ENCODE results near the gene ERGIC3.

Gene ERGIC3

GRCh38 chr20:35563834-35564233, 22.0 kb downstream of the ERGIC3 start:
- no peak for DNase-seq

DNA sequence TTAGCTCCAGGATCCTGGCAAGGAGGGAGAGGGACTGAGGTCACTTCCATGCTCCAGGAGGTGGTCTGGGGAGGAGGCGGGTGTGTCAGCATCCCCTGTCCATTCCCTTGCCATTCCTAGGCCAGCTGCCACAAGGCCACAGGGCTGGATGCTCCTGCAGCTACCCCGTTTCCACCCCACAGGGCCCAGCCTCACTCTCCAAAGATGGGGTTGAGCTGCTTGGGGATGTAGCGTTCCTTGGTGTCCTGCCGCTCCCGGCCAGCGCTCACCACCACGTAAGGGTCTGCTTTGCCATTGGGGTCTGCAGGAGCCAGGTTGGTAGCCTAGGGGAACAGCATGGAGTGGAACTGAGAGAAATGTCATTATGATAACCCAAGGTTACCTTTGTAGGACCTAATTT, 23.0 kb downstream of the ERGIC3 start:
- no peak for DNase-seq

GRCh38 chr20:35568645-35569044, 26.8 kb downstream of the ERGIC3 start:
- no peak for DNase-seq

DNA sequence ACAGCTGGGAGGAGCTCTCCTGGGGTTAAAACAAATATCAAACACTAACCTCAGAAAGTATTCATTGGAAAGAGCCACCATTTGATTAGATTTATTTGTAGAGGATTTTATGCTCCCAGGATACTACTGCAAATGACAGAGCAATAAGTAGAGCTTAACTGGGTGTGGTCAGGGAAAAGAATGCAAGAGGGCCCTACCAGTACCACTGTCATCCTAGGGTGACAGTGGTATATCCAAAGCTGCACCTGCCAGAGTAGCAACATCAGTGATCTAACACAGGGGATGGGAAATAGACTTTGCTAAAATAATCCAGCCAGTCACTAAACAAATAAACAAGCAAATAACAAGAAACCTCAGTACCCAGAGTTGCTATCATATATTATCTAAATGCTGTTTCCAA, 29.7 kb downstream of the ERGIC3 start:
- no peak for DNase-seq

DNA sequence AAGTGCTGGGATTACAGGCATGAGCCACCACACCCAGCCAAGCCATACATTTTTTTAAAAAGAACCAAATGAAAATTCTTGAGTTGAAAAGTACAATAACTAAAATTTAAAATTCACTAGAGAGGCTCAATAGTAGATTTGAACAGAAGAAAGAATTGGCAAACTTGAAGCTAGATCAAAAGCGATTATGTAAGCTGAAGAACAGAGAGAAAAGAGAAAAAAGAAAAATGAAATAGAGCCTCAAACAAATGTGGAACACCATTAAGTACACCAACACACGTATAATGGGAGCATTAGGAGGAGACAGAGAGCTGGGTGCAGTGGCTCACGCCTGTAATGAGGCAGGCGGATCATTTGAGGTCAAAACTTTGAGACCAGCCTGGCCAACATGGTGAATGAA, 31.0 kb downstream of the ERGIC3 start:
- no peak for DNase-seq

- DNase-seq = no peak
Observed at GRCh38 chr20:35575958-35576357, 34.1 kb downstream of the ERGIC3 start.

GRCh38 chr20:35576816-35577215, 34.9 kb downstream of the ERGIC3 start:
- DNase-seq = no peak

- no peak for DNase-seq
Observed at GRCh38 chr20:35578469-35578868, 36.6 kb downstream of the ERGIC3 start.

DNA sequence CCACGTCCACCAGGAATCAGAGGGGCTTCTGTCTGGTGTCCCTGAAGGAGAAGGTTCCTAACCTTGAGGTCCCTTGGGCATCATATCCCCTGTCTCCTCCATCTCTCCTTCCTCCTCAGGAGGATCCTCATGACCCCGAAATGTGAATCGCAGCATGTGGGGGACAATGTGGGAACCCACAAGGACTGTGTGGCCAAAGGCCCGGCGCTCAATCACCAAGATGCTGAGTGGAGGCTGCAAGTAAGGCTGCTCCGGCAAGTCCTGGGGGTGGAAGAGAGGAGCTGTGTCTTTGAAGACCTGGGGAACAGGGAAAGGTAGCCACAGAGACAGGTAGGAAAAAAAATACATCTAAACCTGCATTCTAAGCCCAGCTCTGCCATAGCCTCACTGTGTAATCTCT, 37.3 kb downstream of the ERGIC3 start:
- no peak for DNase-seq

- DNase-seq = no peak
Observed at GRCh38 chr20:35582131-35582530, 40.3 kb downstream of the ERGIC3 start.

- DNase-seq = no peak
Observed at GRCh38 chr20:35582741-35583404, 41.0 kb downstream of the ERGIC3 start.

DNA sequence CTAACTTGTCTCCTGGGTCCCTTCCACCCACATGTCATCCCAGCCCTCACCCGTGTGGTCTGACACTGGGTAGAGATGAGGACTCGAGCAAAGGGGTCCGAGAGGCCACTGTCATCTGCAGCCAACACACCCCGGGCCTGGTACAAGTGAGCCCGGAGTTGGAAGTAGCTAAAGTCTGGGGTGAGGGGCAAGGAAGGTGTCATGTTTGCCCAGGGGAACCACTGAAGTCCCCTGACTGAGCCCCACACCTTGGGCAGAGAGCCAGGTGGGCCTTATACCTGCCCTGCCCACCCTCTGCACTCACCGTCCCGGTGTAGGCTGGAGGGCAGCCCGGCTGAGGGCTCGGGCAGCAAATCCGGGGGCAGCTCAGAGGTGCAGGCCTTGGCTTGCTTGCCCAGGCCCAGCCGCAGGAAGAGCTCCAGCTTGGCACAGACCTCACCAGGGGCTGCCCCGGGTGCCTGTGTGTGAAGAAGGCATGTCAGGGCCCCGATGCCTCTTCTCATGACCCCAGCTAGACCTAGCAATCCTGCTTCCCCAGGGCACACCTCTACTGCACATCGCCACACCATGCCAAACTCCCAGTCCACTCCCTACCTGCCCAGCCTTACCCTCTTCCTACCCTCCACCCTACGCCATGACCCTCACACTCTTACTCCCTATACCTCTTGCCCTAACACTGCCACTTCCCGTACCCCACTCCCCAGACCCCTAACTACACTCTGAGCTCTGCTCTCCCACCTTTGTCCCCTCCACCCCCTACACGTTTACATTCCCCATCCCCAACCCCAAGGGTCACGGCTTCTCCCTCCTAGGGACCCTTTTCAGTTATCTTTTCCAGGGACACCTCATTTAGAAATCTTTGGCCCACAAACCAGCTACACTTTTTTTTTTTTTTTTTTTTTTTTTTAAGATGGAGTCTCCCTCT, 42.0 kb downstream of the ERGIC3 start:
- DNase-seq = no peak

GRCh38 chr20:35586751-35587425, 45.0 kb downstream of the ERGIC3 start:
- no peak for DNase-seq

- DNase-seq = no peak
Observed at GRCh38 chr20:35587436-35587835, 45.6 kb downstream of the ERGIC3 start.

- DNase-seq = no peak
Observed at GRCh38 chr20:35588397-35588796, 46.5 kb downstream of the ERGIC3 start.

GRCh38 chr20:35592339-35592974, 50.6 kb downstream of the ERGIC3 start:
- no peak for DNase-seq

GRCh38 chr20:35595456-35595855, 53.6 kb downstream of the ERGIC3 start:
- DNase-seq = no peak

GRCh38 chr20:35595901-35596300, 54.0 kb downstream of the ERGIC3 start:
- no peak for DNase-seq

GRCh38 chr20:35597186-35597585, 55.3 kb downstream of the ERGIC3 start:
- DNase-seq = no peak

- DNase-seq = no peak
Observed at GRCh38 chr20:35598476-35598875, 56.6 kb downstream of the ERGIC3 start.

GRCh38 chr20:35598899-35599775, 57.3 kb downstream of the ERGIC3 start:
- no peak for DNase-seq

DNA sequence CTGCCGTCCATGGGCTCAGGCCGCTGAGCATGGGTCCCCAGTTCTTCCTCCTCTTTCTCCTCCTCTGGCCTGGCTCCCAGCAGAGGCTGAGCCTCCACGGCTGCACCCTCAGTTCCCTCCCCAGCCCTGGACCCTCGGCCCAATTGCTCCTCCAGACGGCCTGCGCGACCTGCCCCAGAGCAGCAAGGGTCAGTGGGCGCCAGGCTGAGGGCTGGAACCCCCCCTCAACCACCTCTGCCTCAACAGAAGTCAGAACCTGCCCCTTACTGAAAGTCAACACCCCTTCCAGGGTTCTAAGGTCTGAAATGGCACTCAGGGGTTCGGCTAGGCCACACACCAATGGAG, 57.9 kb downstream of the ERGIC3 start:
- no peak for DNase-seq

Measured in activated CD8-positive, alpha-beta memory T cell treated with anti-CD3 and anti-CD28 coated beads, Interleukin-2, amount 50 U/mL, for 4 hours (primary cell).